Measurements from ENCODE around the gene MRPL1. TPM values are rescaled to one million over a fixed set of nuclear protein-coding genes. Genes with fewer than 3 reads are reported as not detected.

MRPL1 gene
- total RNA-seq, 1 donor from 2014 or later, result 28.2 TPM

- no peak for DNase-seq (ENCODE audit: low spot score)
- peaks cover 14% of the 10 kb centered on the region for H3K36me3 Mint-ChIP-seq (ENCODE audit: low read depth, unreplicated experiment)
- H3K27ac Mint-ChIP-seq (ENCODE audit: unreplicated experiment), result no peak overlapping the region
- H3K27me3 Mint-ChIP-seq (ENCODE audit: unreplicated experiment), result no peaks in the 10 kb centered on the region
- H3K9me3 Mint-ChIP-seq (ENCODE audit: unreplicated experiment), result no peaks in the 10 kb centered on the region
- TF ChIP-seq CTCF (IDR thresholded peaks at IDR 0.05; ENCODE audit: unreplicated experiment), result no peak
- H3K4me3 Mint-ChIP-seq (ENCODE audit: unreplicated experiment), result no peak overlapping the region
- no peaks in the 10 kb centered on the region for H3K4me1 Mint-ChIP-seq (ENCODE audit: unreplicated experiment)
Observed at GRCh38 chr4:77950203-77950602, 87.6 kb downstream of the MRPL1 start.

- no peaks in the 10 kb centered on the region for H3K9me3 Mint-ChIP-seq (ENCODE audit: unreplicated experiment)
- no peaks in the 10 kb centered on the region for H3K27me3 Mint-ChIP-seq (ENCODE audit: unreplicated experiment)
- TF ChIP-seq CTCF (IDR thresholded peaks at IDR 0.05; ENCODE audit: unreplicated experiment), result no peak
Observed at GRCh38 chr4:77952457-77952856, 89.8 kb downstream of the MRPL1 start.

GRCh38 chr4:77954690-77955089 is 92.1 kb downstream of the MRPL1 start:
- H3K36me3 Mint-ChIP-seq (ENCODE audit: low read depth, unreplicated experiment), result peaks cover 3% of the 10 kb centered on the region
- H3K27ac Mint-ChIP-seq (ENCODE audit: unreplicated experiment), result no peak overlapping the region
- H3K4me1 Mint-ChIP-seq (ENCODE audit: unreplicated experiment), result no peaks in the 10 kb centered on the region
- DNase-seq (ENCODE audit: low spot score), result no peak
- no peaks in the 10 kb centered on the region for H3K27me3 Mint-ChIP-seq (ENCODE audit: unreplicated experiment)
- TF ChIP-seq CTCF (IDR thresholded peaks at IDR 0.05; ENCODE audit: unreplicated experiment), result no peak
- no peak overlapping the region for H3K4me3 Mint-ChIP-seq (ENCODE audit: unreplicated experiment)
- H3K9me3 Mint-ChIP-seq (ENCODE audit: unreplicated experiment), result no peaks in the 10 kb centered on the region

More at GRCh38 chr4:77952457-77952856, 89.8 kb downstream of the MRPL1 start:
- DNase-seq (ENCODE audit: low spot score), result no peak
- Mint-ChIP-seq H3K27ac (ENCODE audit: unreplicated experiment) (no peak overlapping the region), H3K36me3 (ENCODE audit: low read depth, unreplicated experiment) (peaks cover 3% of the 10 kb centered on the region), H3K4me1 (ENCODE audit: unreplicated experiment) (no peaks in the 10 kb centered on the region), H3K4me3 (ENCODE audit: unreplicated experiment) (no peak overlapping the region)

GRCh38 chr4:77956917-77957316 is 94.3 kb downstream of the MRPL1 start:
- Mint-ChIP-seq H3K27me3 (ENCODE audit: unreplicated experiment) (no peaks in the 10 kb centered on the region), H3K4me1 (ENCODE audit: unreplicated experiment) (no peaks in the 10 kb centered on the region), H3K4me3 (ENCODE audit: unreplicated experiment) (no peak overlapping the region), H3K36me3 (ENCODE audit: low read depth, unreplicated experiment) (peaks cover 3% of the 10 kb centered on the region), H3K27ac (ENCODE audit: unreplicated experiment) (no peak overlapping the region), H3K9me3 (ENCODE audit: unreplicated experiment) (no peaks in the 10 kb centered on the region)
- no peak for TF ChIP-seq CTCF (IDR thresholded peaks at IDR 0.05; ENCODE audit: unreplicated experiment)
- no peak for DNase-seq (ENCODE audit: low spot score)

- no peak for TF ChIP-seq CTCF (IDR thresholded peaks at IDR 0.05; ENCODE audit: unreplicated experiment)
- DNase-seq (ENCODE audit: low spot score), result no peak
- no peak overlapping the region for H3K27ac Mint-ChIP-seq (ENCODE audit: unreplicated experiment)
- H3K4me3 Mint-ChIP-seq (ENCODE audit: unreplicated experiment), result no peak overlapping the region
- no peaks in the 10 kb centered on the region for H3K9me3 Mint-ChIP-seq (ENCODE audit: unreplicated experiment)
- H3K36me3 Mint-ChIP-seq (ENCODE audit: low read depth, unreplicated experiment), result peaks cover 3% of the 10 kb centered on the region
- H3K4me1 Mint-ChIP-seq (ENCODE audit: unreplicated experiment), result peaks cover 4% of the 10 kb centered on the region
- no peaks in the 10 kb centered on the region for H3K27me3 Mint-ChIP-seq (ENCODE audit: unreplicated experiment)
Observed at GRCh38 chr4:77958897-77959296, 96.3 kb downstream of the MRPL1 start.
